WTC11 (cell line): ENCODE measurements around the gene GPR37L1. TPM values are rescaled to one million over a fixed set of nuclear protein-coding genes. Genes with fewer than 3 reads are reported as not detected.

Source experiments
- ATAC-seq: fragments of 200-7000 bp; cut with Tn5 transposase; 2 replicates; pipeline ENCODE4 v1.10.0; 2021; ENCODE audit warnings: mild to moderate bottlenecking, moderate library complexity
- CTCF ChIA-PET: fragments of 300-600 bp; sonication (Branson Sonifier 250); formaldehyde crosslinking; loops from one replicate; lab custom pipeline; 2021; ENCODE audit warnings: antibody characterized with exemption; lab: Charles Lee
- POLR2A ChIA-PET: fragments of 350-600 bp; sonication (Branson Sonifier 250); formaldehyde crosslinking; loops from one replicate; lab custom pipeline; 2021; ENCODE audit warnings: antibody characterized with exemption; lab: Charles Lee
- DNase-seq: peaks from one replicate; pipeline ENCODE4 v3.0.0; 2021; ENCODE audit warnings: low spot score
- H3K27ac Mint-ChIP-seq: 2 replicates; pipeline ENCODE4 v1.8.0; 2021; ENCODE audit warnings: mixed read lengths
- H3K27me3 Mint-ChIP-seq: 2 replicates; pipeline ENCODE4 v1.8.0; 2021; ENCODE audit warnings: low read depth, mild to moderate bottlenecking, moderate library complexity, mixed read lengths
- H3K36me3 Mint-ChIP-seq: 2 replicates; pipeline ENCODE4 v1.8.0; 2021; ENCODE audit warnings: mixed read lengths
- H3K4me1 Mint-ChIP-seq: 2 replicates; pipeline ENCODE4 v1.8.0; 2022; ENCODE audit warnings: mixed read lengths
- H3K4me3 Mint-ChIP-seq: 2 replicates; pipeline ENCODE4 v1.8.0; 2021; ENCODE audit warnings: mild to moderate bottlenecking, moderate library complexity, mixed read lengths
- H3K9me3 Mint-ChIP-seq: 2 replicates; pipeline ENCODE4 v1.8.0; 2021; ENCODE audit warnings: mixed read lengths
- CREM ChIP-seq: sonication (generic); formaldehyde crosslinking; IDR thresholded peaks from 2 replicates; pipeline ENCODE4 v1.8.1; 2022; ENCODE audit warnings: mild to moderate bottlenecking, missing genetic modification reagents, moderate library complexity
- CTCF ChIP-seq: fragments of 200-600 bp; IDR thresholded peaks from 2 replicates; pipeline ENCODE4 v1.8.0; 2022; ENCODE audit warnings: antibody characterized with exemption
- FOXK1 ChIP-seq: sonication (generic); formaldehyde crosslinking; IDR thresholded peaks from 2 replicates; pipeline ENCODE4 v1.8.0; 2022; ENCODE audit warnings: mild to moderate bottlenecking, moderate library complexity, missing genetic modification reagents
- HMGA2 ChIP-seq: fragments of 250-450 bp; sonication (Bioruptor Pico); IDR thresholded peaks from 2 replicates; pipeline ENCODE4 v1.4.0; 2021; ENCODE audit warnings: mild to moderate bottlenecking, moderate library complexity
- JUN ChIP-seq: sonication (generic); formaldehyde crosslinking; IDR thresholded peaks from 2 replicates; pipeline ENCODE4 v1.8.0; 2023; ENCODE audit warnings: mild to moderate bottlenecking, missing genetic modification reagents
- MYBL2 ChIP-seq: sonication (generic); formaldehyde crosslinking; IDR thresholded peaks from 2 replicates; pipeline ENCODE4 v1.8.1; 2023; ENCODE audit warnings: mild to moderate bottlenecking, moderate library complexity, missing genetic modification reagents
- NR1H2 ChIP-seq: sonication (generic); formaldehyde crosslinking; IDR thresholded peaks from 2 replicates; pipeline ENCODE4 v1.9.0; 2021; ENCODE audit warnings: mild to moderate bottlenecking, moderate library complexity, missing genetic modification reagents
- OVOL2 ChIP-seq: fragments of 250-450 bp; sonication (Bioruptor Pico); IDR thresholded peaks from 2 replicates; pipeline ENCODE4 v1.9.0; 2021; ENCODE audit warnings: mild to moderate bottlenecking, borderline replicate concordance
- PREB ChIP-seq: sonication (generic); formaldehyde crosslinking; IDR thresholded peaks from 2 replicates; pipeline ENCODE4 v1.8.1; 2022; ENCODE audit warnings: mild to moderate bottlenecking, missing genetic modification reagents, moderate library complexity, borderline replicate concordance
- RELA ChIP-seq: sonication (generic); formaldehyde crosslinking; IDR thresholded peaks from 2 replicates; pipeline ENCODE4 v1.8.1; 2022; ENCODE audit warnings: missing genetic modification reagents, mild to moderate bottlenecking, borderline replicate concordance
- RORB ChIP-seq: fragments of 250-450 bp; sonication (Bioruptor Pico); IDR thresholded peaks from 2 replicates; pipeline ENCODE4 v1.9.0; 2021; ENCODE audit warnings: mild to moderate bottlenecking
- SOX15 ChIP-seq: fragments of 250-450 bp; sonication (Bioruptor Pico); IDR thresholded peaks from 2 replicates; pipeline ENCODE4 v1.9.0; 2021; ENCODE audit warnings: mild to moderate bottlenecking
- ZBTB21 ChIP-seq: sonication (generic); formaldehyde crosslinking; IDR thresholded peaks from 2 replicates; pipeline ENCODE4 v1.8.1; 2023; ENCODE audit warnings: mild to moderate bottlenecking, missing genetic modification reagents, borderline replicate concordance
- ZNF512 ChIP-seq: sonication (generic); formaldehyde crosslinking; IDR thresholded peaks from 2 replicates; pipeline ENCODE4 v1.8.1; 2022; ENCODE audit warnings: missing genetic modification reagents, borderline replicate concordance
- total RNA-seq: library from RNA; stranded (reverse); gene quantifications from 3 replicates; pipeline ENCODE4 v1.2.3, GENCODE V29; 2021
- TF ChIP-seq, protein P1 (sequence below): fragments of 250-450 bp; sonication (Bioruptor Pico); IDR thresholded peaks from 2 replicates; pipeline ENCODE4 v1.9.0; 2021; ENCODE audit warnings: moderate library complexity, mild to moderate bottlenecking, inconsistent platforms, borderline replicate concordance
- TF ChIP-seq, protein P2 (sequence below): sonication (generic); formaldehyde crosslinking; IDR thresholded peaks from 2 replicates; pipeline ENCODE4 v1.8.0; 2022; ENCODE audit warnings: mild to moderate bottlenecking, missing genetic modification reagents
- TF ChIP-seq, protein P3 (sequence below): sonication (generic); formaldehyde crosslinking; conservative IDR thresholded peaks from 2 replicates; pipeline ENCODE4 v1.8.1; 2022; ENCODE audit warnings: mild to moderate bottlenecking, missing genetic modification reagents
- TF ChIP-seq, protein P4 (sequence below): sonication (generic); formaldehyde crosslinking; IDR thresholded peaks from 2 replicates; pipeline ENCODE4 v1.8.0; 2022; ENCODE audit warnings: mild to moderate bottlenecking, missing genetic modification reagents
- TF ChIP-seq, protein P5 (sequence below): sonication (generic); formaldehyde crosslinking; IDR thresholded peaks from 2 replicates; pipeline ENCODE4 v1.8.1; 2023; ENCODE audit warnings: mild to moderate bottlenecking, moderate library complexity, missing genetic modification reagents
- TF ChIP-seq, protein P6 (sequence below): sonication (generic); formaldehyde crosslinking; IDR thresholded peaks from 2 replicates; pipeline ENCODE4 v1.8.1; 2022; ENCODE audit warnings: low read depth, missing genetic modification reagents, borderline replicate concordance

Gene GPR37L1
- total RNA-seq, 1 experiment from 2014 or later = 0.07 TPM

GRCh38 chr1:202154766-202155477 lies 32.2 kb downstream of the GPR37L1 start:
- H3K4me1 Mint-ChIP-seq = peaks cover 22% of the 10 kb centered on the region
- TF ChIP-seq CTCF (peak; percentile 56), SOX15 (CRISPR knock-in tag) (no peak), NR1H2 (CRISPR knock-in tag) (no peak)
- TF ChIP-seq, protein P1, sequence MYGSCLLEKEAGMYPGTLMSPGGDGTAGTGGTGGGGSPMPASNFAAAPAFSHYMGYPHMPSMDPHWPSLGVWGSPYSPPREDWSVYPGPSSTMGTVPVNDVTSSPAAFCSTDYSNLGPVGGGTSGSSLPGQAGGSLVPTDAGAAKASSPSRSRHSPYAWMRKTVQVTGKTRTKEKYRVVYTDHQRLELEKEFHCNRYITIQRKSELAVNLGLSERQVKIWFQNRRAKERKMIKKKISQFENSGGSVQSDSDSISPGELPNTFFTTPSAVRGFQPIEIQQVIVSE = no peak
- H3K27ac Mint-ChIP-seq = peak overlapping the region; percentile 89
- ChIA-PET CTCF (interaction anchor here (0.5 to 3.3 kb wide), 49 partner anchors 9 to 1352 kb away, joined by 3 to 73 read pairs (median 5); partner anchors contain the start of genes ARL8A, ELF3, GPR37L1 and LGR6), POLR2A (interaction anchor here (1.4 kb wide), 1 partner anchor 10 kb away, joined by 6 read pairs; the partner anchor contains the start of gene ARL8A)
- no peaks in the 10 kb centered on the region for H3K27me3 Mint-ChIP-seq
- ATAC-seq (peak; percentile 88), DNase-seq (peak; percentile 74)
- no peak overlapping the region for H3K4me3 Mint-ChIP-seq
- H3K36me3 Mint-ChIP-seq = no peaks in the 10 kb centered on the region
- H3K9me3 Mint-ChIP-seq = no peaks in the 10 kb centered on the region

DNA sequence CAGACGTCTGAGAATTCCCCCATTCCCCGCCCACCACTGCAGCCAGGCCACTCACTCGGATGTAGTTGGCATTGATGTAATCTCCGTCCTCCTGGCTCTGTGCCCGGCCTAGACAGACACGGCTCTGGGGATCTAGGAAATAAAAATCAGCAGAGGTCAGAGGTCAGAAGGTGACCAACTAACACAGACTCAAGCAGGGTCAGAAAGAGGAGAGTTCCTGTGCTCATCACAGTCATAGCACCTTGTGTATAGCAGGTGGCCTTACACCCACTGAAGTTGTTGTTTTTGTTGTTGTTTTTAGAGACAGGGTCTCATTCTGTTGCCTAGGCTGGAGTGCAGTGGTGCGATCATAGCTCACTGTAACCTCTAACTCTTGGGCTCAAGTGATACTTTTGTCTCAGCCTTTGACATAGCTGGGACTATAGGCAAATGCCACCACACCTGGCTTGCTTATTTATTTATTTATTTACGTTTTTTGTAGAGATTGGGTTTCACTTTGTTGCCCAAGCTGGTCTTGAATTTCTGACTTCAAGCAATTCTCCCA lies 32.8 kb downstream of the GPR37L1 start:
- POLR2A ChIA-PET = interaction anchor here (1.4 kb wide), 1 partner anchor 11 kb away, joined by 6 read pairs; the partner anchor contains the start of gene ARL8A
- ATAC-seq = no peak

More for the DNA sequence above, 32.8 kb downstream of the GPR37L1 start:
- Mint-ChIP-seq H3K27me3 (no peaks in the 10 kb centered on the region), H3K4me1 (peaks cover 25% of the 10 kb centered on the region), H3K4me3 (no peak overlapping the region), H3K9me3 (no peaks in the 10 kb centered on the region), H3K27ac (no peak overlapping the region), H3K36me3 (no peaks in the 10 kb centered on the region)
- CTCF ChIA-PET = interaction anchor here (0.6 to 3.3 kb wide), 40 partner anchors 9 to 549 kb away, joined by 3 to 73 read pairs (median 6); partner anchors contain the start of genes ARL8A, ELF3, GPR37L1 and LGR6
- TF ChIP-seq, protein P2, sequence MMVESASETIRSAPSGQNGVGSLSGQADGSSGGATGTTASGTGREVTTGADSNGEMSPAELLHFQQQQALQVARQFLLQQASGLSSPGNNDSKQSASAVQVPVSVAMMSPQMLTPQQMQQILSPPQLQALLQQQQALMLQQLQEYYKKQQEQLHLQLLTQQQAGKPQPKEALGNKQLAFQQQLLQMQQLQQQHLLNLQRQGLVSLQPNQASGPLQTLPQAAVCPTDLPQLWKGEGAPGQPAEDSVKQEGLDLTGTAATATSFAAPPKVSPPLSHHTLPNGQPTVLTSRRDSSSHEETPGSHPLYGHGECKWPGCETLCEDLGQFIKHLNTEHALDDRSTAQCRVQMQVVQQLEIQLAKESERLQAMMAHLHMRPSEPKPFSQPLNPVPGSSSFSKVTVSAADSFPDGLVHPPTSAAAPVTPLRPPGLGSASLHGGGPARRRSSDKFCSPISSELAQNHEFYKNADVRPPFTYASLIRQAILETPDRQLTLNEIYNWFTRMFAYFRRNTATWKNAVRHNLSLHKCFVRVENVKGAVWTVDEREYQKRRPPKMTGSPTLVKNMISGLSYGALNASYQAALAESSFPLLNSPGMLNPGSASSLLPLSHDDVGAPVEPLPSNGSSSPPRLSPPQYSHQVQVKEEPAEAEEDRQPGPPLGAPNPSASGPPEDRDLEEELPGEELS (CRISPR knock-in tag) = no peak
- no peak for TF ChIP-seq ZNF512 (CRISPR knock-in tag)
- no peak for TF ChIP-seq JUN (CRISPR knock-in tag)
- TF ChIP-seq CREM = no peak
- TF ChIP-seq, protein P3, sequence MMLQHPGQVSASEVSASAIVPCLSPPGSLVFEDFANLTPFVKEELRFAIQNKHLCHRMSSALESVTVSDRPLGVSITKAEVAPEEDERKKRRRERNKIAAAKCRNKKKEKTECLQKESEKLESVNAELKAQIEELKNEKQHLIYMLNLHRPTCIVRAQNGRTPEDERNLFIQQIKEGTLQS (CRISPR knock-in tag) = no peak
- TF ChIP-seq, protein P4, sequence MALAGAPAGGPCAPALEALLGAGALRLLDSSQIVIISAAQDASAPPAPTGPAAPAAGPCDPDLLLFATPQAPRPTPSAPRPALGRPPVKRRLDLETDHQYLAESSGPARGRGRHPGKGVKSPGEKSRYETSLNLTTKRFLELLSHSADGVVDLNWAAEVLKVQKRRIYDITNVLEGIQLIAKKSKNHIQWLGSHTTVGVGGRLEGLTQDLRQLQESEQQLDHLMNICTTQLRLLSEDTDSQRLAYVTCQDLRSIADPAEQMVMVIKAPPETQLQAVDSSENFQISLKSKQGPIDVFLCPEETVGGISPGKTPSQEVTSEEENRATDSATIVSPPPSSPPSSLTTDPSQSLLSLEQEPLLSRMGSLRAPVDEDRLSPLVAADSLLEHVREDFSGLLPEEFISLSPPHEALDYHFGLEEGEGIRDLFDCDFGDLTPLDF (CRISPR knock-in tag) = no peak
- TF ChIP-seq, protein P5, sequence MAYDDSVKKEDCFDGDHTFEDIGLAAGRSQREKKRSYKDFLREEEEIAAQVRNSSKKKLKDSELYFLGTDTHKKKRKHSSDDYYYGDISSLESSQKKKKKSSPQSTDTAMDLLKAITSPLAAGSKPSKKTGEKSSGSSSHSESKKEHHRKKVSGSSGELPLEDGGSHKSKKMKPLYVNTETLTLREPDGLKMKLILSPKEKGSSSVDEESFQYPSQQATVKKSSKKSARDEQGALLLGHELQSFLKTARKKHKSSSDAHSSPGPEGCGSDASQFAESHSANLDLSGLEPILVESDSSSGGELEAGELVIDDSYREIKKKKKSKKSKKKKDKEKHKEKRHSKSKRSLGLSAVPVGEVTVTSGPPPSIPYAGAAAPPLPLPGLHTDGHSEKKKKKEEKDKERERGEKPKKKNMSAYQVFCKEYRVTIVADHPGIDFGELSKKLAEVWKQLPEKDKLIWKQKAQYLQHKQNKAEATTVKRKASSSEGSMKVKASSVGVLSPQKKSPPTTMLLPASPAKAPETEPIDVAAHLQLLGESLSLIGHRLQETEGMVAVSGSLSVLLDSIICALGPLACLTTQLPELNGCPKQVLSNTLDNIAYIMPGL (CRISPR knock-in tag) = no peak
- no peak for TF ChIP-seq RELA (CRISPR knock-in tag)
- TF ChIP-seq MYBL2 = no peak
- TF ChIP-seq, protein P6, sequence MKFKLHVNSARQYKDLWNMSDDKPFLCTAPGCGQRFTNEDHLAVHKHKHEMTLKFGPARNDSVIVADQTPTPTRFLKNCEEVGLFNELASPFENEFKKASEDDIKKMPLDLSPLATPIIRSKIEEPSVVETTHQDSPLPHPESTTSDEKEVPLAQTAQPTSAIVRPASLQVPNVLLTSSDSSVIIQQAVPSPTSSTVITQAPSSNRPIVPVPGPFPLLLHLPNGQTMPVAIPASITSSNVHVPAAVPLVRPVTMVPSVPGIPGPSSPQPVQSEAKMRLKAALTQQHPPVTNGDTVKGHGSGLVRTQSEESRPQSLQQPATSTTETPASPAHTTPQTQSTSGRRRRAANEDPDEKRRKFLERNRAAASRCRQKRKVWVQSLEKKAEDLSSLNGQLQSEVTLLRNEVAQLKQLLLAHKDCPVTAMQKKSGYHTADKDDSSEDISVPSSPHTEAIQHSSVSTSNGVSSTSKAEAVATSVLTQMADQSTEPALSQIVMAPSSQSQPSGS (CRISPR knock-in tag) = no peak
- no peak for TF ChIP-seq RORB (CRISPR knock-in tag)
- TF ChIP-seq ZBTB21 (CRISPR knock-in tag) = no peak
- TF ChIP-seq PREB = no peak
- no peak for TF ChIP-seq SOX15 (CRISPR knock-in tag)
- TF ChIP-seq FOXK1 (CRISPR knock-in tag) = no peak
- no peak for TF ChIP-seq OVOL2 (CRISPR knock-in tag)
- no peak for TF ChIP-seq HMGA2 (CRISPR knock-in tag)
- no peak for DNase-seq
